ENCODE results near the gene SZRD1.

GRCh38 chr1:16413191-16413590 lies 46.1 kb downstream of the SZRD1 start:
- TF ChIP-seq CCAR2 (IDR thresholded peaks at IDR 0.05; ENCODE audit: low read depth, low read length) = no peak
- no peak for TF ChIP-seq REST (IDR thresholded peaks at IDR 0.05; ENCODE audit: borderline replicate concordance)
- TF ChIP-seq REST (CRISPR knock-in tag; IDR thresholded peaks at IDR 0.05; ENCODE audit: low read depth) = no peak
- no peak for TF ChIP-seq TGIF2 (CRISPR knock-in tag; IDR thresholded peaks at IDR 0.05)
- no peak for TF ChIP-seq GTF2F1 (IDR thresholded peaks at IDR 0.05; ENCODE audit: low read depth, low read length)
- no peak for TF ChIP-seq MAZ (CRISPR knock-in tag; conservative IDR thresholded peaks at IDR 0.05 in 1 of 2, IDR thresholded peaks at IDR 0.05 in 1 of 2)
